CD4-positive, CD25-positive, alpha-beta regulatory T cell (primary cell): Measurements from ENCODE around the gene RASAL3. TPM values are rescaled to one million over a fixed set of nuclear protein-coding genes. Genes with fewer than 3 reads are reported as not detected.

ENCODE experiments used
- ATAC-seq, 2 donors: fragments of 150-1000 bp; cut with Tn5 transposase; one replicate each; pipeline ENCODE4 v1.10.0; 2021; ENCODE audit warnings: low read depth in 2 of 2, moderate number of reproducible peaks in 2 of 2, moderate library complexity in 1 of 2
- DNase-seq, 3 donors: peaks; one replicate each; pipeline versions ENCODE4 v3.0.0 to v3.0.0-alpha.2; 2012 to 2022; ENCODE audit warnings: mixed read lengths in 1 of 3
- H3K27ac ChIP-seq: one replicate; pipeline ENCODE4 v1.7.0; 2013; ENCODE audit warnings: mild to moderate bottlenecking, low read length; ENCODE audit not compliant: insufficient read depth, poor library complexity, severe bottlenecking
- H3K27me3 ChIP-seq: one replicate; pipeline ENCODE4 v1.7.0; 2013; ENCODE audit warnings: low read length; ENCODE audit not compliant: control insufficient read depth, insufficient read depth
- H3K36me3 ChIP-seq: one replicate; pipeline ENCODE4 v1.7.0; 2013; ENCODE audit warnings: mild to moderate bottlenecking, low read length, moderate library complexity; ENCODE audit not compliant: control insufficient read depth, insufficient read depth
- H3K4me1 ChIP-seq: 2 replicates; pipeline ENCODE4 v1.7.0; 2013; ENCODE audit warnings: mild to moderate bottlenecking, low read length; ENCODE audit not compliant: insufficient read depth, control insufficient read depth, poor library complexity, severe bottlenecking
- H3K4me3 ChIP-seq: one replicate; pipeline ENCODE4 v1.7.0; 2013; ENCODE audit warnings: low read depth, mild to moderate bottlenecking, low read length, moderate library complexity
- H3K9me3 ChIP-seq, 2 experiments: 1 replicate in 1 of 2; 2 replicates in 1 of 2; pipeline ENCODE4 v1.7.0; 2013; ENCODE audit warnings: low read length in 2 of 2, mild to moderate bottlenecking in 1 of 2, moderate library complexity in 1 of 2; ENCODE audit not compliant: control insufficient read depth in 2 of 2
- H3K27ac Mint-ChIP-seq, 3 donors: one replicate each; pipeline ENCODE4 v1.8.0; 2020 to 2022; ENCODE audit warnings: mild to moderate bottlenecking in 3 of 3, mixed read lengths in 3 of 3, moderate library complexity in 2 of 3
- H3K27me3 Mint-ChIP-seq: one replicate; pipeline ENCODE4 v1.8.0; 2022; ENCODE audit warnings: mild to moderate bottlenecking, mixed read lengths
- H3K36me3 Mint-ChIP-seq: one replicate; pipeline ENCODE4 v1.8.0; 2020; ENCODE audit warnings: mixed read lengths
- H3K4me1 Mint-ChIP-seq, 4 donors: one replicate each; pipeline ENCODE4 v1.8.0; 2020 to 2022; ENCODE audit warnings: mixed read lengths in 4 of 4, mild to moderate bottlenecking in 1 of 4
- H3K4me3 Mint-ChIP-seq, 4 donors: one replicate each; pipeline ENCODE4 v1.8.0; 2020 to 2022; ENCODE audit warnings: mild to moderate bottlenecking in 4 of 4, mixed read lengths in 4 of 4, moderate library complexity in 3 of 4
- H3K9me3 Mint-ChIP-seq, 7 donors: one replicate each; pipeline ENCODE4 v1.8.0; 2020 to 2022; ENCODE audit warnings: mixed read lengths in 7 of 7, mild to moderate bottlenecking in 3 of 7, moderate library complexity in 2 of 7
- polyA plus RNA-seq, 4 donors: library from polyadenylated mRNA; unstranded; fragments of 300-500 nt; fragmentation: Illumina TruSeq; gene quantifications; one replicate each; pipeline ENCODE4 v1.2.3, GENCODE V29; 2021
- total RNA-seq: library from RNA; stranded (reverse); gene quantifications from one replicate; pipeline ENCODE4 v1.2.3, GENCODE V29; 2022

The RASAL3 gene
- total RNA-seq (122 TPM), polyA plus RNA-seq (10 to 100 TPM; 25.3 to 64.3 (median 35.6) TPM)

GRCh38 chr19:15464394-15465385, at the start of gene RASAL3:
Gene RASAL3 (minus strand): TSS chr19:15464544. CDS start chr19:15464358, 186 bp downstream.
- H3K27me3 ChIP-seq: no peaks in the 10 kb centered on the region
- Mint-ChIP-seq H3K27ac (peak within 1 kb of the TSS; percentile 94 to 99 (median 96)), H3K27me3 (no peaks in the 10 kb centered on the region), H3K4me1 (peaks cover 20 to 80% (median 52%) of the 10 kb centered on the region in 4 donors), H3K9me3 (no peaks in the 10 kb centered on the region), H3K36me3 (peaks cover 10% of the 10 kb centered on the region), H3K4me3 (peak within 1 kb of the TSS; percentile 95 to 99 (median 96))
- DNase-seq: peak; percentile 40 to 85 (median 41)
- ATAC-seq: peak; percentile 54 to 57
- H3K9me3 ChIP-seq: no peaks in the 10 kb centered on the region
- peaks cover 82% of the 10 kb centered on the region for H3K4me1 ChIP-seq
- H3K27ac ChIP-seq: peak within 1 kb of the TSS; percentile 88
- peaks cover 20% of the 10 kb centered on the region for H3K36me3 ChIP-seq
- H3K4me3 ChIP-seq: peak within 1 kb of the TSS; percentile 96

GRCh38 chr19:15511671-15512424, 47.5 kb upstream of the RASAL3 start:
- peaks cover 5 to 37% (median 22%) of the 10 kb centered on the region in 4 donors for H3K4me1 Mint-ChIP-seq
- DNase-seq (no peak), ATAC-seq (no peak)
- no peaks in the 10 kb centered on the region for H3K36me3 Mint-ChIP-seq
- no peak overlapping the region for H3K27ac ChIP-seq
- H3K27ac Mint-ChIP-seq: no peak overlapping the region
- no peaks in the 10 kb centered on the region for H3K36me3 ChIP-seq
- H3K9me3 Mint-ChIP-seq: peaks cover 0 to 9% (median 2%) of the 10 kb centered on the region in 7 donors
- H3K9me3 ChIP-seq: peaks cover 7 to 8% of the 10 kb centered on the region in 2 experiments
- H3K4me3 ChIP-seq: no peak overlapping the region
- H3K27me3 Mint-ChIP-seq: peaks cover 41% of the 10 kb centered on the region
- peaks cover 6% of the 10 kb centered on the region for H3K27me3 ChIP-seq
- no peak overlapping the region for H3K4me3 Mint-ChIP-seq
- H3K4me1 ChIP-seq: peaks cover 28% of the 10 kb centered on the region

DNA sequence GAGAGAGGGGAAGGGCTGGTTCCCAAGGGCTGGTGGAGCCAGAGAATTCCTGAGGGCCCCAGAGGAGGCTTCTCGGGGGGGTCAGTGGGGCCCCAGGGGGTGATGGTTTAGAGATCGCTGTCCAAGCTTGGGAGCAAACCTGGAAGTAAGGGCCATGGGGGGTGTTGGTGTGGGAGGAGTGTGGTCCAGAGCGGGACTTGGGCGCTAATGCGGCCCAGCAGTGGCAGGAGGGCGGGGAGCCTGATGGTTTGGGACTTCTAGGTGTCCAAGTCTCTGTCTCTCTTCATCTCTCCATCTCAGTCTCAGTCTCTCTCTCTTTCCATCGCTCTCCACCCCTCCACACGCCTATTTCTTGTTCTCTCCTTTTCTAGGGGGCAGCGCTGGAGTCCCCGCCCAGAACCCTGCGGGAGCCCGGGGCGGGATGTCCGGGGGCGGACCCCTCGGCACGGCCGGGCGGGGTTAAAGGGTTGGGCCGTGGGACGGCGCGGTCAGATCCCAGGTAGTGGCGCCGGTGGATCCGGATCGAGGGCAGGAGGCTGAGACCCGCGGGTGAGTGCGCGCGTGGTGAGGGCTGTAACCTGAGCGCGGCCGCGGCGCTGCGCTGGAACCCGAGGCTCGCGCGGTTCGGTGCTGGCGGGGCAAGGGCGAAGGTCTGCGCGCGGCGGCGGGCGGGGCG, 43.8 kb upstream of the RASAL3 start, which contains the start of gene CYP4F22:
Gene CYP4F22 (plus strand): TSS at position 491 of the 676 bp plus-strand sequence. CDS start 16,812 bp downstream, outside the sequence.
- Histone ChIP-seq H3K9me3 (no peaks in the 10 kb centered on the region), H3K27me3 (peaks cover 6% of the 10 kb centered on the region), H3K4me3 (no peak within 1 kb of the TSS), H3K36me3 (no peaks in the 10 kb centered on the region), H3K27ac (no peak within 1 kb of the TSS), H3K4me1 (peaks cover 13% of the 10 kb centered on the region)
- Mint-ChIP-seq H3K27me3 (peaks cover 45% of the 10 kb centered on the region), H3K27ac (peak within 1 kb of the TSS in 1 of 3 donors; percentile 38), H3K9me3 (peaks cover 0 to 5% (median 0%) of the 10 kb centered on the region in 7 donors), H3K36me3 (no peaks in the 10 kb centered on the region), H3K4me1 (peaks cover 0 to 19% (median 9%) of the 10 kb centered on the region in 4 donors), H3K4me3 (peak within 1 kb of the TSS in 3 of 4 donors; percentile 9 to 80 (median 71))
- DNase-seq (no peak), ATAC-seq (no peak)

- no peak overlapping the region for H3K27ac Mint-ChIP-seq
- no peak overlapping the region for H3K4me3 ChIP-seq
- H3K27me3 ChIP-seq: peaks cover 7% of the 10 kb centered on the region
- H3K4me3 Mint-ChIP-seq: peak overlapping the region in 2 of 4 donors; percentile 9 to 80
- ATAC-seq (no peak), DNase-seq (no peak)
- H3K27ac ChIP-seq: no peak overlapping the region
- H3K36me3 ChIP-seq: no peaks in the 10 kb centered on the region
- H3K4me1 ChIP-seq: peaks cover 13% of the 10 kb centered on the region
- H3K36me3 Mint-ChIP-seq: no peaks in the 10 kb centered on the region
- peaks cover 0 to 5% (median 0%) of the 10 kb centered on the region in 7 donors for H3K9me3 Mint-ChIP-seq
- H3K9me3 ChIP-seq: no peaks in the 10 kb centered on the region
- peaks cover 45% of the 10 kb centered on the region for H3K27me3 Mint-ChIP-seq
- peaks cover 0 to 21% (median 9%) of the 10 kb centered on the region in 4 donors for H3K4me1 Mint-ChIP-seq
Measured at GRCh38 chr19:15507068-15508034, 43.0 kb upstream of the RASAL3 start.

DNA sequence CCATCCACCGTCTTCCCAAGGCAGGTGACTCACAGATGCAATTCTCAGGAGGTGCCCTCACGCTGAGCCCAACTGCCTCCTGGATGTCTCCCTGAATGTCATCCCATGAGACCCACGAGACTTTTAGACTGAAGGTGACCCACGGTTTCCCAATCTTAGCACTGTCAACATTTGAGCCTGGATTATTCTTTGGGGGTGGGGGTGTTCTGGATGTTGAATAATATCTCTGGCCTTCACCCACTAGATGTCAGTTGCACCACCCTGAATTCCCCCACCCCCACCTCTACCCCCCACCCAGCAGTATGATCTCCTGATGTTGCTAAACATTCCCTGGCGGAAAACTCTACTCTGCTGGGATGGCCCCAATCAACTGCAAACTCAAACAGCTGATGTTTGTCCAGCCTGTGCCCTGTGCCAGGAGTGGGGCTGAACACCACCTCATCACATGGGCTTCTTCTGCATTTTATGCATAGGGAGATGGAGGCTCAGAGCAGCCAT, 41.8 kb upstream of the RASAL3 start:
- H3K4me3 Mint-ChIP-seq: no peak overlapping the region
- H3K36me3 Mint-ChIP-seq: no peaks in the 10 kb centered on the region
- Histone ChIP-seq H3K4me1 (peaks cover 13% of the 10 kb centered on the region), H3K36me3 (no peaks in the 10 kb centered on the region), H3K4me3 (no peak overlapping the region), H3K27ac (no peak overlapping the region), H3K9me3 (no peaks in the 10 kb centered on the region), H3K27me3 (peaks cover 8% of the 10 kb centered on the region)
- H3K27me3 Mint-ChIP-seq: peaks cover 45% of the 10 kb centered on the region
- peaks cover 0 to 5% (median 0%) of the 10 kb centered on the region in 7 donors for H3K9me3 Mint-ChIP-seq
- peaks cover 0 to 22% (median 11%) of the 10 kb centered on the region in 4 donors for H3K4me1 Mint-ChIP-seq
- DNase-seq (no peak), ATAC-seq (no peak)
- no peak overlapping the region for H3K27ac Mint-ChIP-seq

DNA sequence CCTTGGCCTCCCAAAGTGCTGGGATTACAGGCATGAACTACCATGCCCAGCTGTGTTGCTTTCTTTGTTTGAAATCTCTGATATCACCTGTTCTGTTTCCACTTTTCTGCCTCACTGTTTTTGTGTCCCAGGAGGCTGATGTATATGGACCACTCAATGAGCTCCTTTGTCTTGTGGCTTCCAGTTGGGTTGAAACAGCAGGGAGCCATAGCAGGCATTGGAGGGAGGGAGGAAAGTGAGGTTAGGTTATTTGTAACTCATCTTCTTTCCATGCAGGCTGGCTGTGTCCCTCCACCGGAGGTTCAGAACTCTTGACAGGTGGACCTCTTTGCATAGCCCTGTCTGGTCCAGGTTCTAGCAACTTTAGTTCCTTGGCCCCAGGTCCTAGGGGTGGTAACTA, 37.9 kb upstream of the RASAL3 start:
- Mint-ChIP-seq H3K27ac (no peak overlapping the region), H3K4me3 (no peak overlapping the region), H3K36me3 (no peaks in the 10 kb centered on the region), H3K9me3 (peaks cover 0 to 3% (median 0%) of the 10 kb centered on the region in 7 donors), H3K4me1 (peaks cover 0 to 22% (median 2%) of the 10 kb centered on the region in 4 donors), H3K27me3 (peaks cover 21% of the 10 kb centered on the region)
- H3K4me1 ChIP-seq: no peaks in the 10 kb centered on the region
- DNase-seq: no peak
- H3K4me3 ChIP-seq: no peak overlapping the region
- no peaks in the 10 kb centered on the region for H3K9me3 ChIP-seq
- peaks cover 2% of the 10 kb centered on the region for H3K27me3 ChIP-seq
- no peaks in the 10 kb centered on the region for H3K36me3 ChIP-seq
- no peak overlapping the region for H3K27ac ChIP-seq
- ATAC-seq: no peak
